Keratinocyte (primary cell): Measurements from ENCODE around the gene OLIG2. TPM values are rescaled to one million over a fixed set of nuclear protein-coding genes. Genes with fewer than 3 reads are reported as not detected.

ENCODE experiments used
- DNase-seq: peaks from one replicate; pipeline ENCODE4 v3.0.0-alpha.2; 2011; ENCODE audit warnings: low read depth, missing footprints, low spot score
- FAIRE-seq: peaks from 2 replicates; lab custom pipeline; 2011; peaks lifted over from hg19 to GRCh38; lab: Jason Lieb, UNC
- H2AFZ ChIP-seq: 2 replicates; pipeline ENCODE4 v1.6.0; 2012; ENCODE audit warnings: low read length, control low read depth, inconsistent platforms; ENCODE audit not compliant: control insufficient read depth
- H3K27ac ChIP-seq: 2 replicates; pipeline ENCODE4 v1.5.1; 2011; ENCODE audit warnings: low read length; ENCODE audit not compliant: control insufficient read depth, insufficient read depth
- H3K27me3 ChIP-seq: 3 replicates; pipeline ENCODE4 v1.6.0; 2011; ENCODE audit warnings: low read length; ENCODE audit not compliant: control insufficient read depth, insufficient read depth; ENCODE audit errors: extremely low read depth
- H3K36me3 ChIP-seq, 2 experiments: 2 replicates in 1 of 2; 3 replicates in 1 of 2; pipeline ENCODE4 v1.5.1; 2011; ENCODE audit warnings: low read length in 2 of 2, mild to moderate bottlenecking in 1 of 2; ENCODE audit not compliant: control insufficient read depth in 2 of 2, insufficient read depth in 2 of 2; ENCODE audit errors: extremely low read depth in 1 of 2
- H3K4me1 ChIP-seq: 3 replicates; pipeline ENCODE4 v1.5.1; 2011; ENCODE audit warnings: low read length; ENCODE audit not compliant: control insufficient read depth, insufficient read depth; ENCODE audit errors: extremely low read depth
- H3K4me2 ChIP-seq: 3 replicates; pipeline ENCODE4 v1.6.0; 2011; ENCODE audit warnings: low read depth, low read length; ENCODE audit not compliant: control insufficient read depth, insufficient read depth; ENCODE audit errors: extremely low read depth
- H3K4me3 ChIP-seq, 3 experiments: fragments of 200-600 bp in 1 of 3; sonication (generic) in 1 of 3; 2 replicates in 2 of 3; 3 replicates in 1 of 3; pipeline ENCODE4 v1.5.1; 2011 to 2016; ENCODE audit warnings: low read length in 3 of 3, mild to moderate bottlenecking in 3 of 3, control low read depth in 2 of 3, inconsistent platforms in 1 of 3, low read depth in 1 of 3, mixed read lengths in 1 of 3, mixed run types in 1 of 3, moderate library complexity in 1 of 3; ENCODE audit not compliant: control insufficient read depth in 2 of 3, insufficient read depth in 2 of 3; ENCODE audit errors: extremely low read depth in 1 of 3
- H3K79me2 ChIP-seq: 2 replicates; pipeline ENCODE4 v1.6.0; 2012; ENCODE audit warnings: low read length; ENCODE audit not compliant: control insufficient read depth, insufficient read depth
- H3K9ac ChIP-seq: 3 replicates; pipeline ENCODE4 v1.6.0; 2011; ENCODE audit warnings: low read length; ENCODE audit not compliant: control insufficient read depth, insufficient read depth; ENCODE audit errors: extremely low read depth
- H3K9me1 ChIP-seq: 3 replicates; pipeline ENCODE4 v1.6.0; 2011; ENCODE audit warnings: low read length; ENCODE audit not compliant: control insufficient read depth, insufficient read depth; ENCODE audit errors: extremely low read depth
- H3K9me3 ChIP-seq: 2 replicates; pipeline ENCODE4 v1.5.1; 2012; ENCODE audit warnings: low read depth, low read length; ENCODE audit not compliant: control insufficient read depth
- H4K20me1 ChIP-seq: 3 replicates; pipeline ENCODE4 v1.6.0; 2011; ENCODE audit warnings: low read length; ENCODE audit not compliant: control insufficient read depth, insufficient read depth; ENCODE audit errors: extremely low read depth
- CTCF ChIP-seq, 3 experiments: IDR thresholded peaks in 1 of 3; conservative IDR thresholded peaks in 1 of 3; optimal IDR thresholded peaks in 1 of 3; 2 replicates in 2 of 3; 3 replicates in 1 of 3; pipeline versions ENCODE3 to v1.5.1; 2011; ENCODE audit warnings: low read length in 3 of 3, mild to moderate bottlenecking in 3 of 3, moderate library complexity in 2 of 3, control low read depth in 1 of 3, inconsistent platforms in 1 of 3; ENCODE audit not compliant: insufficient read depth in 2 of 3; ENCODE audit errors: extremely low read depth in 1 of 3
- EZH2 ChIP-seq: IDR thresholded peaks from one replicate; pipeline ENCODE4 v1.6.1; 2012; ENCODE audit warnings: inconsistent platforms, mild to moderate bottlenecking, low read length, moderate library complexity
- dilution Hi-C: fragments of 300-500 bp; cut with MboI; formaldehyde crosslinking; loops from one replicate; pipeline ENCODE4 v1.7.0; 2020; ENCODE audit warnings: low sequenced_read_pairs; ENCODE audit not compliant: extremely low pct_ligation_motif_present
- polyA plus RNA-seq, 5 experiments: library from polyadenylated mRNA; depleted of rRNA in 3 of 5; stranded (reverse) in 3 of 5; stranded (forward) in 1 of 5; unstranded in 1 of 5; fragments of >200 nt; gene quantifications; 1 replicate in 1 of 5; 2 replicates in 3 of 5; 3 replicates in 1 of 5; pipeline versions ENCODE4 v1.2.1 to v1.2.3, GENCODE V29; 2011 to 2012; ENCODE audit warnings: missing spikeins in 2 of 5, low read depth in 1 of 5, low replicate concordance in 1 of 5

Gene OLIG2
- polyA plus RNA-seq, 1 donor (not counting 4 experiments of a cell fraction or from before 2014, with no cell fraction given) = not detected

GRCh38 chr21:33028287-33028670 is 2.5 kb downstream of the OLIG2 start:
- Histone ChIP-seq H3K9ac (no peak overlapping the region), H3K36me3 (no peaks in the 10 kb centered on the region), H4K20me1 (peaks cover 6% of the 10 kb centered on the region), H3K9me1 (no peaks in the 10 kb centered on the region), H3K4me1 (no peaks in the 10 kb centered on the region), H2AFZ (no peak overlapping the region), H3K27ac (no peak overlapping the region), H3K9me3 (no peaks in the 10 kb centered on the region), H3K4me3 (no peak overlapping the region), H3K27me3 (peaks cover 100% of the 10 kb centered on the region), H3K4me2 (no peak overlapping the region), H3K79me2 (no peaks in the 10 kb centered on the region)
- FAIRE-seq (no peak), DNase-seq (no peak)
- dilution Hi-C loops = no loop called here
- TF ChIP-seq EZH2 (no peak), CTCF (optimal IDR thresholded peaks at IDR 0.05 in 1 of 3, IDR thresholded peaks at IDR 0.05 in 1 of 3, conservative IDR thresholded peaks at IDR 0.05 in 1 of 3; ENCODE audit: extremely low read depth in 1 of 3, insufficient read depth in 2 of 3, low read length in 3 of 3) (no peak)

DNA sequence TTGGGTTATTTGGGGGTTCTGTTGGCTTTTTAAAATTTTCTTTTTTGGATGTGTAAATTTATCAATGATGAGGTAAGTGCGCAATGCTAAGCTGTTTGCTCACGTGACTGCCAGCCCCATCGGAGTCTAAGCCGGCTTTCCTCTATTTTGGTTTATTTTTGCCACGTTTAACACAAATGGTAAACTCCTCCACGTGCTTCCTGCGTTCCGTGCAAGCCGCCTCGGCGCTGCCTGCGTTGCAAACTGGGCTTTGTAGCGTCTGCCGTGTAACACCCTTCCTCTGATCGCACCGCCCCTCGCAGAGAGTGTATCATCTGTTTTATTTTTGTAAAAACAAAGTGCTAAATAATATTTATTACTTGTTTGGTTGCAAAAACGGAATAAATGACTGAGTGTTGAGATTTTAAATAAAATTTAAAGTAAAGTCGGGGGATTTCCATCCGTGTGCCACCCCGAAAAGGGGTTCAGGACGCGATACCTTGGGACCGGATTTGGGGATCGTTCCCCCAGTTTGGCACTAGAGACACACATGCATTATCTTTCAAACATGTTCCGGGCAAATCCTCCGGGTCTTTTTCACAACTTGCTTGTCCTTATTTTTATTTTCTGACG is 3.1 kb downstream of the OLIG2 start:
- no peak overlapping the region for H3K27ac ChIP-seq
- TF ChIP-seq EZH2 = peak; percentile 34
- TF ChIP-seq CTCF (optimal IDR thresholded peaks at IDR 0.05 in 1 of 3, IDR thresholded peaks at IDR 0.05 in 1 of 3, conservative IDR thresholded peaks at IDR 0.05 in 1 of 3; ENCODE audit: extremely low read depth in 1 of 3, insufficient read depth in 2 of 3, low read length in 3 of 3) = no peak
- H3K27me3 ChIP-seq = peaks cover 100% of the 10 kb centered on the region
- no peaks in the 10 kb centered on the region for H3K4me1 ChIP-seq
- peaks cover 6% of the 10 kb centered on the region for H4K20me1 ChIP-seq
- H2AFZ ChIP-seq = no peak overlapping the region
- no peak overlapping the region for H3K9ac ChIP-seq
- H3K9me3 ChIP-seq = no peaks in the 10 kb centered on the region
- H3K4me3 ChIP-seq = no peak overlapping the region
- H3K36me3 ChIP-seq = no peaks in the 10 kb centered on the region
- no peaks in the 10 kb centered on the region for H3K79me2 ChIP-seq
- DNase-seq (no peak), FAIRE-seq (no peak)
- dilution Hi-C loops = no loop called here
- H3K9me1 ChIP-seq = no peaks in the 10 kb centered on the region
- no peak overlapping the region for H3K4me2 ChIP-seq
